Neural cell (in vitro differentiated cells): ENCODE data around the gene OGFOD3. TPM values are rescaled to one million over a fixed set of nuclear protein-coding genes. Genes with fewer than 3 reads are reported as not detected.

Experiments used
- H2AFZ ChIP-seq: fragments of 200-600, 300-800 bp; sonication (generic), shearing (Covaris generic); 2 replicates; pipeline ENCODE4 v1.6.0; 2014; ENCODE audit warnings: low read depth, mild to moderate bottlenecking, antibody characterized with exemption, low read length, moderate library complexity
- H3F3A ChIP-seq: fragments of 200-600 bp; shearing (Covaris generic); 2 replicates; pipeline ENCODE4 v1.6.1; 2016; ENCODE audit warnings: mild to moderate bottlenecking, moderate library complexity, mixed read lengths, antibody characterized with exemption, low read length; ENCODE audit not compliant: insufficient read depth, poor library complexity, severe bottlenecking
- H3K27ac ChIP-seq: fragments of 200-600, 300-800 bp; sonication (generic), shearing (Covaris generic); 2 replicates; pipeline ENCODE4 v1.5.1; 2014; ENCODE audit warnings: mild to moderate bottlenecking, low read length, moderate library complexity
- H3K27me3 ChIP-seq: fragments of 300-800, 200-600 bp; sonication (generic), shearing (Covaris generic); 2 replicates; pipeline ENCODE4 v1.6.0; 2014; ENCODE audit warnings: mild to moderate bottlenecking, low read depth, low read length, moderate library complexity; ENCODE audit not compliant: insufficient read depth
- H3K36me3 ChIP-seq: fragments of 300-800, 200-600 bp; sonication (generic), shearing (Covaris generic); 2 replicates; pipeline ENCODE4 v1.5.1; 2014; ENCODE audit warnings: mild to moderate bottlenecking, antibody characterized with exemption, low read length, moderate library complexity; ENCODE audit not compliant: insufficient read depth
- H3K4me2 ChIP-seq: fragments of 300-800, 200-600 bp; sonication (generic), shearing (Covaris generic); 2 replicates; pipeline ENCODE4 v1.6.0; 2014; ENCODE audit warnings: mild to moderate bottlenecking, low read length
- H3K4me3 ChIP-seq: fragments of 300-800, 200-600 bp; sonication (generic), shearing (Covaris generic); 2 replicates; pipeline ENCODE4 v1.5.1; 2014; ENCODE audit warnings: mild to moderate bottlenecking, low read length, moderate library complexity
- H3K79me2 ChIP-seq: fragments of 200-600 bp; shearing (Covaris generic); replicated peaks from 2 replicates; pipeline ENCODE4 v1.6.0; 2014; ENCODE audit warnings: mild to moderate bottlenecking, low read length, moderate library complexity; ENCODE audit not compliant: insufficient read depth
- H3K9ac ChIP-seq: fragments of 300-800, 200-600 bp; sonication (generic), shearing (Covaris generic); 2 replicates; pipeline ENCODE4 v1.6.1; 2016; ENCODE audit warnings: mild to moderate bottlenecking, low read length, mixed read lengths
- H3K9me2 ChIP-seq: fragments of 200-600 bp; shearing (Covaris generic); 2 replicates; pipeline ENCODE4 v1.6.1; 2016; ENCODE audit warnings: mild to moderate bottlenecking, low read length, mixed read lengths; ENCODE audit not compliant: insufficient read depth
- H3K9me3 ChIP-seq: fragments of 200-600, 300-800 bp; sonication (generic), shearing (Covaris generic); 2 replicates; pipeline ENCODE4 v1.6.1; 2016; ENCODE audit warnings: mild to moderate bottlenecking, mixed run types, low read length, moderate library complexity, mixed read lengths
- H4K20me1 ChIP-seq: fragments of 200-600 bp; shearing (Covaris generic); 2 replicates; pipeline ENCODE4 v1.6.1; 2016; ENCODE audit warnings: mild to moderate bottlenecking, mixed run types; ENCODE audit not compliant: insufficient read depth
- EP300 ChIP-seq: fragments of 450-650 bp; conservative IDR thresholded peaks from 2 replicates; pipeline ENCODE4 v1.6.1; 2014; ENCODE audit warnings: antibody characterized with exemption, mild to moderate bottlenecking, moderate library complexity; ENCODE audit not compliant: poor library complexity, severe bottlenecking
- EZH2 ChIP-seq: fragments of 200-600, 300-800 bp; shearing (Covaris generic), sonication (generic); IDR thresholded peaks from 2 replicates; pipeline ENCODE4 v1.6.1; 2014; ENCODE audit warnings: antibody characterized with exemption, low read length, borderline replicate concordance, mild to moderate bottlenecking; ENCODE audit not compliant: insufficient read depth, poor library complexity, severe bottlenecking
- MXI1 ChIP-seq: fragments of 450-650 bp; conservative IDR thresholded peaks from 2 replicates; pipeline ENCODE4 v1.6.1; 2014; ENCODE audit warnings: antibody characterized with exemption, mild to moderate bottlenecking; ENCODE audit not compliant: poor library complexity, severe bottlenecking
- POLR2AphosphoS5 ChIP-seq: IDR thresholded peaks from 2 replicates; pipeline ENCODE4 v1.6.1; 2012
- RAD21 ChIP-seq: fragments of 450-650 bp; conservative IDR thresholded peaks from 2 replicates; pipeline ENCODE4 v1.6.1; 2014; ENCODE audit warnings: antibody characterized with exemption, mild to moderate bottlenecking, moderate library complexity
- REST ChIP-seq: IDR thresholded peaks from 2 replicates; pipeline ENCODE4 v1.6.1; 2012; ENCODE audit warnings: borderline replicate concordance
- SMC3 ChIP-seq: fragments of 450-650 bp; conservative IDR thresholded peaks from 2 replicates; pipeline ENCODE4 v1.6.1; 2014; ENCODE audit warnings: antibody characterized with exemption, mild to moderate bottlenecking, moderate library complexity; ENCODE audit not compliant: poor library complexity
- TAF1 ChIP-seq: IDR thresholded peaks from 2 replicates; pipeline ENCODE4 v1.6.1; 2012; ENCODE audit warnings: low read depth
- polyA plus RNA-seq: library from polyadenylated mRNA; depleted of rRNA; stranded (reverse); fragments of >200 nt; gene quantifications from 2 replicates; pipeline ENCODE4 v1.2.3, GENCODE V29; 2014
- TF ChIP-seq, protein P1 (sequence below): fragments of 450-650 bp; IDR thresholded peaks from 2 replicates; pipeline ENCODE4 v1.5.1; 2014; ENCODE audit warnings: antibody characterized with exemption, mild to moderate bottlenecking, moderate library complexity; ENCODE audit not compliant: poor library complexity, severe bottlenecking

Gene OGFOD3
- polyA plus RNA-seq, 1 donor from 2014 or later = 22.6 TPM

- no peaks in the 10 kb centered on the region for H3F3A ChIP-seq
- H3K27me3 ChIP-seq = no peaks in the 10 kb centered on the region
- no peak overlapping the region for H3K4me2 ChIP-seq
- no peak overlapping the region for H2AFZ ChIP-seq
- no peaks in the 10 kb centered on the region for H3K9me3 ChIP-seq
- no peaks in the 10 kb centered on the region for H3K9me2 ChIP-seq
- no peaks in the 10 kb centered on the region for H3K79me2 ChIP-seq
- no peaks in the 10 kb centered on the region for H3K36me3 ChIP-seq
- TF ChIP-seq, protein P1, sequence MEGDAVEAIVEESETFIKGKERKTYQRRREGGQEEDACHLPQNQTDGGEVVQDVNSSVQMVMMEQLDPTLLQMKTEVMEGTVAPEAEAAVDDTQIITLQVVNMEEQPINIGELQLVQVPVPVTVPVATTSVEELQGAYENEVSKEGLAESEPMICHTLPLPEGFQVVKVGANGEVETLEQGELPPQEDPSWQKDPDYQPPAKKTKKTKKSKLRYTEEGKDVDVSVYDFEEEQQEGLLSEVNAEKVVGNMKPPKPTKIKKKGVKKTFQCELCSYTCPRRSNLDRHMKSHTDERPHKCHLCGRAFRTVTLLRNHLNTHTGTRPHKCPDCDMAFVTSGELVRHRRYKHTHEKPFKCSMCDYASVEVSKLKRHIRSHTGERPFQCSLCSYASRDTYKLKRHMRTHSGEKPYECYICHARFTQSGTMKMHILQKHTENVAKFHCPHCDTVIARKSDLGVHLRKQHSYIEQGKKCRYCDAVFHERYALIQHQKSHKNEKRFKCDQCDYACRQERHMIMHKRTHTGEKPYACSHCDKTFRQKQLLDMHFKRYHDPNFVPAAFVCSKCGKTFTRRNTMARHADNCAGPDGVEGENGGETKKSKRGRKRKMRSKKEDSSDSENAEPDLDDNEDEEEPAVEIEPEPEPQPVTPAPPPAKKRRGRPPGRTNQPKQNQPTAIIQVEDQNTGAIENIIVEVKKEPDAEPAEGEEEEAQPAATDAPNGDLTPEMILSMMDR = no peak
- TF ChIP-seq REST (no peak), EZH2 (no peak), MXI1 (no peak), RAD21 (no peak), TAF1 (no peak), EP300 (no peak), POLR2AphosphoS5 (no peak), SMC3 (no peak)
- H4K20me1 ChIP-seq = no peaks in the 10 kb centered on the region
- H3K27ac ChIP-seq = no peak overlapping the region
- no peak overlapping the region for H3K4me3 ChIP-seq
- H3K9ac ChIP-seq = no peak overlapping the region
These were observed 31.3 kb downstream of the OGFOD3 start for GRCh38 chr17:82386881-82387704.

DNA sequence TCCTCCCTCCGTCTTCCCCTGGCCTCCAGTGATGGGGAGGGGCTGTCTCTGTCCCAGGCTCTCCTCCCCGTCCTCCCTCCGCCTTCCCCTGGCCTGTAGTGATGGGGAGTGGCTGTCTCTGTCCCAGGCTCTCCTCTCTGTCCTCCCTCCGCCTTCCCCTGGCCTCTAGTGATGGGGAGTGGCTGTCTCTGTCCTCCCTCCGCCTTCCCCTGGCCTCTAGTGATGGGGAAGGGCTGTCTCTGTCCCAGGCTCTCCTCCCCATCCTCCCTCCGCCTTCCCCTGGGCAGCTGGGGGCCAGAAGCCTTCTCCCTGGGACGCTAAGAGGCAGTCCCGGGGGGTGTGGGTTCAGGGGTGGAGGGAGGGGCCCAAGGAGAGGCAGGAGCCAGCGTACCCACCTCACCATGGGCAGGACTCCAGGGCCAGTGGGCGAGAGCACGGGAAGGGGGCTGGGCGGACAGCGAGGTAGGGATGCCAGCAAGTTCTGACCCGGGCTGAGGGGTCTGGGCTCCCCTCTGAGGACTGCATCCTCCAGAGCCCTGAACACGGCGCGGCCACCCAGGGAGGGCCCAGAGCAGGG lies 32.0 kb downstream of the OGFOD3 start:
- no peaks in the 10 kb centered on the region for H3K79me2 ChIP-seq
- H2AFZ ChIP-seq = no peak overlapping the region
- no peaks in the 10 kb centered on the region for H3K9me2 ChIP-seq
- H3K27me3 ChIP-seq = no peaks in the 10 kb centered on the region
- no peaks in the 10 kb centered on the region for H4K20me1 ChIP-seq
- no peak overlapping the region for H3K9ac ChIP-seq
- H3F3A ChIP-seq = no peaks in the 10 kb centered on the region
- H3K36me3 ChIP-seq = no peaks in the 10 kb centered on the region
- no peak overlapping the region for H3K4me3 ChIP-seq
- H3K4me2 ChIP-seq = no peak overlapping the region
- no peaks in the 10 kb centered on the region for H3K9me3 ChIP-seq
- TF ChIP-seq TAF1 = no peak
- TF ChIP-seq POLR2AphosphoS5 = no peak
- no peak for TF ChIP-seq EZH2
- TF ChIP-seq, protein P1 = no peak
- TF ChIP-seq REST = no peak
- TF ChIP-seq MXI1 = no peak
- no peak overlapping the region for H3K27ac ChIP-seq
